Measurements from ENCODE around the gene KDM2B. TPM values are rescaled to one million over a fixed set of nuclear protein-coding genes. Genes with fewer than 3 reads are reported as not detected.

The KDM2B gene
- polyA plus RNA-seq, 1 donor from 2014 or later = 85.5 TPM

GRCh38 chr12:121400332-121401139 lies 180.3 kb downstream of the KDM2B start:
- Histone ChIP-seq H4K20me1 (ENCODE audit: insufficient read depth) (no peaks in the 10 kb centered on the region), H3K4me3 (ENCODE audit: low read length) (peak overlapping the region; percentile 87), H3K27ac (ENCODE audit: low read length) (peak overlapping the region; percentile 94), H3K9ac (ENCODE audit: low read length) (peak overlapping the region; percentile 94), H3K27me3 (ENCODE audit: insufficient read depth, low read depth, low read length) (no peaks in the 10 kb centered on the region), H2AFZ (ENCODE audit: low read depth, low read length) (peak overlapping the region; percentile 76), H3K36me3 (ENCODE audit: insufficient read depth, low read length) (no peaks in the 10 kb centered on the region), H3K79me2 (replicated peaks; ENCODE audit: insufficient read depth, low read length) (peaks cover 35% of the 10 kb centered on the region), H3K9me2 (ENCODE audit: insufficient read depth, low read length) (no peaks in the 10 kb centered on the region), H3K9me3 (ENCODE audit: low read length) (no peaks in the 10 kb centered on the region), H3F3A (ENCODE audit: insufficient read depth, low read length, poor library complexity, severe bottlenecking) (no peaks in the 10 kb centered on the region), H3K4me2 (ENCODE audit: low read length) (peak overlapping the region; percentile 43)
- TF ChIP-seq CTCF (IDR thresholded peaks at IDR 0.05; ENCODE audit: poor library complexity, severe bottlenecking) (peak; percentile 28), TAF1 (IDR thresholded peaks at IDR 0.05; ENCODE audit: low read depth) (peak; percentile 29), RAD21 (conservative IDR thresholded peaks at IDR 0.05) (no peak)

- H2AFZ ChIP-seq (ENCODE audit: low read depth, low read length) = peak within 1 kb of the TSS; percentile 76
- H3F3A ChIP-seq (ENCODE audit: insufficient read depth, low read length, poor library complexity, severe bottlenecking) = no peaks in the 10 kb centered on the region
- peak within 1 kb of the TSS; percentile 87 for H3K4me3 ChIP-seq (ENCODE audit: low read length)
- TF ChIP-seq SMC3 (conservative IDR thresholded peaks at IDR 0.05; ENCODE audit: poor library complexity) = peak; percentile 12
- no peak for TF ChIP-seq EP300 (conservative IDR thresholded peaks at IDR 0.05; ENCODE audit: poor library complexity, severe bottlenecking)
- peak; percentile 87 for TF ChIP-seq REST (IDR thresholded peaks at IDR 0.05; ENCODE audit: borderline replicate concordance)
- TF ChIP-seq EZH2 (IDR thresholded peaks at IDR 0.05; ENCODE audit: borderline replicate concordance, insufficient read depth, low read length, poor library complexity, severe bottlenecking) = no peak
- no peak for TF ChIP-seq RAD21 (conservative IDR thresholded peaks at IDR 0.05)
- peak; percentile 84 for TF ChIP-seq MXI1 (conservative IDR thresholded peaks at IDR 0.05; ENCODE audit: poor library complexity, severe bottlenecking)
- peak; percentile 95 for TF ChIP-seq POLR2AphosphoS5 (IDR thresholded peaks at IDR 0.05)
- TF ChIP-seq CTCF (IDR thresholded peaks at IDR 0.05; ENCODE audit: poor library complexity, severe bottlenecking) = peak; percentile 39
- peak; percentile 95 for TF ChIP-seq TAF1 (IDR thresholded peaks at IDR 0.05; ENCODE audit: low read depth)
- no peaks in the 10 kb centered on the region for H3K36me3 ChIP-seq (ENCODE audit: insufficient read depth, low read length)
- no peaks in the 10 kb centered on the region for H3K9me3 ChIP-seq (ENCODE audit: low read length)
- H3K79me2 ChIP-seq (replicated peaks; ENCODE audit: insufficient read depth, low read length) = peaks cover 35% of the 10 kb centered on the region
- no peaks in the 10 kb centered on the region for H3K9me2 ChIP-seq (ENCODE audit: insufficient read depth, low read length)
- no peaks in the 10 kb centered on the region for H4K20me1 ChIP-seq (ENCODE audit: insufficient read depth)
- H3K9ac ChIP-seq (ENCODE audit: low read length) = peak within 1 kb of the TSS; percentile 94
- H3K4me2 ChIP-seq (ENCODE audit: low read length) = peak within 1 kb of the TSS; percentile 92
- peak within 1 kb of the TSS; percentile 94 for H3K27ac ChIP-seq (ENCODE audit: low read length)
- no peaks in the 10 kb centered on the region for H3K27me3 ChIP-seq (ENCODE audit: insufficient read depth, low read depth, low read length)
These were observed 181.2 kb downstream of the KDM2B start, which contains the start of gene RNF34 for GRCh38 chr12:121399391-121400331. Gene RNF34 (plus strand): TSS chr12:121400118. CDS start chr12:121400213, 95 bp downstream.
